GM21447 (cell line): Measurements from ENCODE around the gene UMOD.
"Not testable (repeated sequence)": the region's sequence is repeated elsewhere in the genome, so short reads cannot be mapped to it uniquely, and the experiment has no call there.

Experiments
- ATAC-seq: cut with Tn5 transposase; IDR thresholded peaks from one replicate; pipeline ENCODE4 v1.9.1; 2021; ENCODE audit not compliant: unreplicated experiment

Gene UMOD

DNA sequence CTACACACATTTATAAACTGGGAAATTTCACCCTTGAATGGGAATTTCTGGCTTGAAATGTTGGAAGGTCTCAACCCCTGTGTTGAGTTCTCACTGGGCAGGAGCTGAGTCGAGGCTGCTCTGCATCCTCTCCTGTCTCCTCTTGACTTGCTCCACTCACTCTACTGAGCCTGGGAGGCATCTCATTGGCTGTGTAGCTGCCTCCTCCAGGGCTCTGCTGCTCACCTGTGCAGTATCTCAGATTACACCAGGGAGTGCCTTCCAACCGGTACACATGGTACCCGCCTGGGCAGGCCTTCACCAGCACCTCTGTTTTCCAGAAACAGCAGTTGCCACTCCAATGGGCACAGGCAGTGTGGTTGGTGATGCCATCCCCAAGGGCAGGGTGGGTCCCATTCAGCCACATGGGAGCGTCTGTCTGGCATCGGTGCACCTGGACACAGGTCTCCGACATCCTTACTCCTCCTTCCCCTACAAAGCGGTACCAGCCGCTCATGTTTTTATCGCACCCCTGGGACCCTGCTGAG is 28.9 kb downstream of the UMOD start:
- ATAC-seq = no peak

GRCh38 chr16:20322696-20323095 is 29.8 kb downstream of the UMOD start:
- no peak for ATAC-seq

DNA sequence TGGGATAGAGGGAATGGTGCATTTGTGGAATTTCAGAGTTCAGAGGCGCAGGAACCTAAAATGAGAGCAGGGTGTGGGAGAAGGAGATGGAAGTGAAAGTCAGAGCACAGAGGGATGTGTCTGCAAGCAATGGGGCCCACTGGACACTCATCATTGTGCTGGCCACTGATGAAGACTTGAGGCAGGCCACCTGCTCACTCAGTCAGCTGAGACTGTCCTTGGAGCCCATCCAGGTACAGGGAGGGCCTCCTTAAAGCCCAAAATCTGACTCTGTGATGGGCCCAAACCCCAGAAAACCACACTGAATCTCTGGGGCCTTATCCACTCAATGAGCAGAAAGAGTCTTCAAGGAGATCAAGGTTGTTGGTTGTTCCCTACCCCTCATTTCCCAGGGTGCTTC is 30.8 kb downstream of the UMOD start:
- no peak for ATAC-seq

DNA sequence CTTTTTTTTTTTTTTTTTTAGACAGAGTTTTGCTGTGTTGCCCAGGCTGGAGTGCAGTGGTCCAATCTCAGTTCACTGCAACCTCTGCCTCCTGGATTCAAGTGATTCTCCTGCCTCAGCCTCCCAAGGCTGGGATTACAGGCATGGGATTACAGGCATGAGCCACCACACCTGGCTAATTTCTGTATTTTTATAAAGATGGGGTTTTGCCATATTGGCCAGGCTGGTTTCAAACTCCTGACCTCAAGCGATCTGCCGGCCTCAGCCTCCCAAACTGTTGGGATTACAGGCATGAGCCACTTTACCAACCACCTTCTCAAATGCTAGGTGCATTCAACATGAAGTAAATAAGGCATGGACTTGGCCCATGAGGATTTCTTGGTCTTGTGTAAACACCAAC is 31.5 kb downstream of the UMOD start:
- ATAC-seq = not testable (repeated sequence)

GRCh38 chr16:20320592-20320991 is 31.9 kb downstream of the UMOD start:
- no peak for ATAC-seq

DNA sequence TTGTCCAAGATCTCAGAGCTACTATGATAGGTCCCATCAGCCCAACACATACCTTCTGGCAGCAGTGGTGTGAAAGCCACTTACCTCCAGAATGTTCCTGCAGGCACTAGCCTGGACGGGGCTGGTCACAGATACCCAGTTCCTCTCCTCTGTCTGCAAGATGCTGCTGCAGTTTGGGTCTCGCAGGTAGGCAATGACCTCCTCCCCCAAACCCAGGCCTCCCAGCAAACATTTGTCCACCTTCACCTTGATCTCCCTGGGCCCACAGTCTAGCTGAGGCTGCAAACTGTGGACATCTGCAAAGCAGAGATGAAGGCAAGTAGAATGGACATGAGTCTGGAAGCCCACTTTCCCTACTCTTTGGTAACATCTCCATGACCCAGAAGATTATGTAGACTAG is 32.3 kb downstream of the UMOD start:
- ATAC-seq = no peak

- no peak for ATAC-seq
Measured at GRCh38 chr16:20319406-20319805, 33.1 kb downstream of the UMOD start.

GRCh38 chr16:20318437-20318836 is 34.1 kb downstream of the UMOD start:
- ATAC-seq = no peak

- no peak for ATAC-seq
Measured at GRCh38 chr16:20318006-20318405, 34.5 kb downstream of the UMOD start.

DNA sequence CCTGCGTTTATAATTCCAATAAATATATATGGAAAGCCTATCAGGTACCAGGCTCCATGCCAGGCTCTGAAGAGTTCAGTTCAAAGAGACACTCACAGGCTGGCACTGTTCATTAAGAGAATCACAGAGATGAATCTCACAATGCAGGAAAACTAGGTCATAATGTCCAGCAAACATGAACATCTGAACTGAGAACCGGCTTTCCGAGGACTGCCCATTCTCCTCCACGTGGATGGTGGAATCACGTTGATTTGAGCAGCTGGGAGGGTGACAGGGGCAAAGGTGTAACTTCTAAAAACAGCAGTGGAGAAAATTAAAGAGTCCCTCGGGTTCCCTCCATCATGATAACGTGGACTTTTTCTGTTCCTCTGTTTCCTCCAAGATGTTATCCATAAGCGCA is 35.4 kb downstream of the UMOD start:
- ATAC-seq = no peak

DNA sequence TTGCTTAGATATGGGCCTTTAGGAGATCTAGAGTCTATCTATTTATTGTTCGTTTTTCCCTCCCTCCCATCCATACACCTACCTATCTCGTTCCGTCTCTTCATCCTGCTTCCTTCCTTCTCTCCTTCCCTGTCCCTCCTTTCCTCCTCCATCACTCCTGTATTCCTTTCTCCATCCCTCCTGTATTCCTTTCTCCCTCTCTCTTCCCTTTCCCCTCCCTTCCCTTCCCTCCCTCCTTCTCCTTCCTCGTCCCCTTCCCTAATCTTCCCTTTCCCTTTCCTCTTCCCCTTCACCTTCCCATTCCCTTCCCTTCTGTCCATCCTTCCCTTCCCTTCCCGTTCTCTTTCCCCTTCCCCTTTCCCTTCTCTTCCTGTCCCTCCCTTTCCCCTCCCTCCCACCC is 35.8 kb downstream of the UMOD start:
- ATAC-seq = no peak

- no peak for ATAC-seq
Measured at GRCh38 chr16:20315764-20316163, 36.8 kb downstream of the UMOD start.

DNA sequence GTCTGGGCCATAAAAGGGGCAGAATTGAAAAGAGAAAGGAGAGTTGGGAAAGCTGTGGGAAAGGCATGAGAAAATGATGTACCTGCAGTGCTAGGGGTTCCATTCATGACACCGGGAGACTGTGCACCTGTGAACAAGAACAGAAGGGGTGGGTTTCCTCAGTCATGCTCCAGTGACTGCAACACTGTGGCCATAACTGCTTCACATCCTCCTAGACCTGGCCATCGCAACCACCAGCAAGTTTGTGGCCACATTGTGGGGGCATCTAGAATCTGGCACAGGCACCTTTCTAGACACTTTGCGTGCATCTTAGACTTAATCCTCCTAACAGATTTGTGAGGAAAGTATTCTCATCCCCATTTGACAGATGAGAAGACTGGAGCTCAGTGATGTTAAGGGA is 37.9 kb downstream of the UMOD start:
- ATAC-seq = no peak

- ATAC-seq = no peak
Measured at GRCh38 chr16:20313741-20314140, 38.8 kb downstream of the UMOD start.

GRCh38 chr16:20312536-20313095 is 39.9 kb downstream of the UMOD start:
- not testable (repeated sequence) for ATAC-seq

- ATAC-seq = no peak
Measured at GRCh38 chr16:20311548-20311947, 41.0 kb downstream of the UMOD start.

GRCh38 chr16:20310421-20311395 is 41.8 kb downstream of the UMOD start:
- ATAC-seq = no peak

DNA sequence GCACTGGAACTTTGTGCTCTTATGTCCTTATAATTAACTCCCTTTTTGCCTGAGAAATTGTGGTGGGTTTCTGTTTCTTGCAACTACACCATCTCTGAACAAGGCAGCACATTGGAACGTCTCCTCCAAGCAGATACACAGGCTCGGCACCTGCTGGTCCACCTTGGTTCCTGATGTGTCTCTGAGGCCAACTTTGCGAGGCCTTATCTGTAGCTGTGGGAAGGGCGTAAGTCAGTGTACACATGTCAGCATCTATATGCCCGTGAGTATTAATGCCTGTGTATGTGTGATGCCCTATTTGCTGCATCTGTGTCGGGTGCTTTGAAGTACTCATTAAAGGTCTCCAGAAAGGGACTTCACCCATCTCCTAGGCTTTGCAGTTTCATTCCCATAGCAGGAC is 42.7 kb downstream of the UMOD start:
- no peak for ATAC-seq

GRCh38 chr16:20308801-20309590 is 43.5 kb downstream of the UMOD start:
- ATAC-seq = no peak

- ATAC-seq = no peak
Measured at GRCh38 chr16:20308266-20308665, 44.2 kb downstream of the UMOD start.

DNA sequence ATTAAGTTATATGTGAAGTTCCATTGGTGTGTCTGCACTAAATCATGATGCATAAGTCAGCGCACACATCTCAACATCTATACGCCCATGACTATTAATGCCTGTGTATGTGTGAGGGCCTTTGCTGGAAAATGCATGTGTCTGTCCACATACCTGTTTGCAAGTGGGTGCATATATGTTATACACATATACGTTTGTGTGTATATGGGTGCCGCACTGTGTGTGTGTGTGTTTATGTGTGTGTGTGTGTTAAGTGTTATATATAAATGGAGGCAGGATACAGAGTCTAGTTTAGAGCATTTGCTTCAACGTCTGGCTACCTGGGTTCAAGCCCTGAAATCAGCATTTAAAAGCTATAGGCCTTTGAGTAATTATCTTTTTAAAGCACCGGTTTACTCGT is 44.7 kb downstream of the UMOD start:
- no peak for ATAC-seq
